Thoracic aorta (tissue), 2 donors: Measurements from ENCODE around the gene ACSL6. TPM values are rescaled to one million over a fixed set of nuclear protein-coding genes. Genes with fewer than 3 reads are reported as not detected.

Experiments
- ATAC-seq: fragments of 150-250 bp; one replicate; pipeline ENCODE4 v1.8.0; 2017; ENCODE audit warnings: low read depth; ENCODE audit not compliant: insufficient number of reproducible peaks, low FRiP score
- DNase-seq: peaks from one replicate; pipeline ENCODE4 v3.0.0-alpha.2; 2020; ENCODE audit warnings: low spot score
- H3K27ac ChIP-seq, 2 donors: fragments of 200-600 bp; sonication (generic); 1 replicate in 1 of 2; 2 replicates in 1 of 2; pipeline ENCODE4 v1.5.1; 2016; ENCODE audit warnings: mild to moderate bottlenecking in 2 of 2, moderate library complexity in 2 of 2
- H3K27me3 ChIP-seq: fragments of 200-600 bp; sonication (generic); replicated peaks from 2 replicates; pipeline ENCODE4 v1.6.0; 2016; ENCODE audit warnings: mild to moderate bottlenecking; ENCODE audit not compliant: insufficient read depth
- H3K36me3 ChIP-seq: fragments of 200-600 bp; sonication (generic); one replicate; pipeline ENCODE4 v1.5.1; 2016
- H3K4me1 ChIP-seq, 2 donors: fragments of 200-600 bp; sonication (generic); 1 replicate in 1 of 2; 2 replicates in 1 of 2; pipeline versions ENCODE4 v1.5.1 to v1.6.0; 2016; ENCODE audit warnings: low read depth in 2 of 2, mild to moderate bottlenecking in 1 of 2; ENCODE audit not compliant: control insufficient read depth in 1 of 2
- H3K4me3 ChIP-seq: fragments of 200-600 bp; sonication (generic); 2 replicates; pipeline ENCODE4 v1.5.1; 2016; ENCODE audit warnings: mild to moderate bottlenecking
- H3K9me3 ChIP-seq: fragments of 200-600 bp; sonication (generic); 2 replicates; pipeline ENCODE4 v1.5.1; 2016
- total RNA-seq, 2 donors: library from RNA; depleted of rRNA; stranded (reverse); fragments of >200 nt; gene quantifications; one replicate each; pipeline versions ENCODE4 v1.1.0 to v1.2.3, GENCODE V29; 2016
- TF ChIP-seq, protein P1 (sequence below): fragments of 200-600 bp; sonication (generic); IDR thresholded peaks from one replicate; pipeline ENCODE4 v1.5.1; 2019; ENCODE audit warnings: antibody characterized with exemption

Gene ACSL6
- total RNA-seq, 2 donors from 2014 or later: 1.6 TPM

- DNase-seq: no peak
- no peak for ATAC-seq
- H3K27me3 ChIP-seq: no peaks in the 10 kb centered on the region
- H3K9me3 ChIP-seq: no peaks in the 10 kb centered on the region
- TF ChIP-seq, protein P1, sequence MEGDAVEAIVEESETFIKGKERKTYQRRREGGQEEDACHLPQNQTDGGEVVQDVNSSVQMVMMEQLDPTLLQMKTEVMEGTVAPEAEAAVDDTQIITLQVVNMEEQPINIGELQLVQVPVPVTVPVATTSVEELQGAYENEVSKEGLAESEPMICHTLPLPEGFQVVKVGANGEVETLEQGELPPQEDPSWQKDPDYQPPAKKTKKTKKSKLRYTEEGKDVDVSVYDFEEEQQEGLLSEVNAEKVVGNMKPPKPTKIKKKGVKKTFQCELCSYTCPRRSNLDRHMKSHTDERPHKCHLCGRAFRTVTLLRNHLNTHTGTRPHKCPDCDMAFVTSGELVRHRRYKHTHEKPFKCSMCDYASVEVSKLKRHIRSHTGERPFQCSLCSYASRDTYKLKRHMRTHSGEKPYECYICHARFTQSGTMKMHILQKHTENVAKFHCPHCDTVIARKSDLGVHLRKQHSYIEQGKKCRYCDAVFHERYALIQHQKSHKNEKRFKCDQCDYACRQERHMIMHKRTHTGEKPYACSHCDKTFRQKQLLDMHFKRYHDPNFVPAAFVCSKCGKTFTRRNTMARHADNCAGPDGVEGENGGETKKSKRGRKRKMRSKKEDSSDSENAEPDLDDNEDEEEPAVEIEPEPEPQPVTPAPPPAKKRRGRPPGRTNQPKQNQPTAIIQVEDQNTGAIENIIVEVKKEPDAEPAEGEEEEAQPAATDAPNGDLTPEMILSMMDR: no peak
- no peak overlapping the region for H3K4me3 ChIP-seq
- H3K36me3 ChIP-seq: no peaks in the 10 kb centered on the region
- H3K27ac ChIP-seq: no peak overlapping the region
- H3K4me1 ChIP-seq: no peaks in the 10 kb centered on the region
Measured at GRCh38 chr5:132050136-132050535, 38.7 kb upstream of the ACSL6 start.

DNA sequence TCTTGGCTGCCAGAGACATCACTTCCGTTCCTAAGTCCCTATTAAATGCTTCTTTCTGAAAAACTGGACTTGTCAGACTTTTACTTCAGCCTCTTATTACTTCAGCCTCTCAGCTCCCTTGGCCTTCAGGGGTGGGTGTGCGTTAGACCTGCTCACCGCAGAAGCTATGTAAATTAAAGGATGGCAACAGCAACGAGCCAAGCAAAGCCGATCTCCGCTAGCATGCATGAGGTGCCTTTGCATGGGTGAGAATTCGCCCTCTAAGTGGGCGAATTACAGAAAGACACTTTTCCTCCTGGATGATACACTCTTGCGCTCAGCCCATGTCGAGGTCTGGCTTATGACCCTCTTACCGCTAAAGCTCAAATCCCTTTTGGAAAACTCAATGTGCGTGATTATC lies 38.1 kb upstream of the ACSL6 start:
- no peaks in the 10 kb centered on the region for H3K36me3 ChIP-seq
- TF ChIP-seq, protein P1: no peak
- no peak overlapping the region for H3K4me3 ChIP-seq
- DNase-seq: no peak
- no peaks in the 10 kb centered on the region for H3K27me3 ChIP-seq
- no peak for ATAC-seq
- H3K4me1 ChIP-seq: no peaks in the 10 kb centered on the region
- no peaks in the 10 kb centered on the region for H3K9me3 ChIP-seq
- no peak overlapping the region for H3K27ac ChIP-seq

- H3K4me3 ChIP-seq: no peak overlapping the region
- DNase-seq: no peak
- H3K4me1 ChIP-seq: no peaks in the 10 kb centered on the region
- no peaks in the 10 kb centered on the region for H3K36me3 ChIP-seq
- H3K27me3 ChIP-seq: no peaks in the 10 kb centered on the region
- H3K27ac ChIP-seq: no peak overlapping the region
- ATAC-seq: no peak
- no peaks in the 10 kb centered on the region for H3K9me3 ChIP-seq
- TF ChIP-seq, protein P1: no peak
Measured at GRCh38 chr5:132049093-132049492, 37.6 kb upstream of the ACSL6 start.

GRCh38 chr5:132046880-132047299 lies 35.4 kb upstream of the ACSL6 start:
- Histone ChIP-seq H3K4me1 (no peaks in the 10 kb centered on the region), H3K36me3 (no peaks in the 10 kb centered on the region), H3K27me3 (no peaks in the 10 kb centered on the region), H3K27ac (no peak overlapping the region), H3K4me3 (no peak overlapping the region), H3K9me3 (no peaks in the 10 kb centered on the region)
- no peak for ATAC-seq
- TF ChIP-seq, protein P1: no peak
- no peak for DNase-seq

DNA sequence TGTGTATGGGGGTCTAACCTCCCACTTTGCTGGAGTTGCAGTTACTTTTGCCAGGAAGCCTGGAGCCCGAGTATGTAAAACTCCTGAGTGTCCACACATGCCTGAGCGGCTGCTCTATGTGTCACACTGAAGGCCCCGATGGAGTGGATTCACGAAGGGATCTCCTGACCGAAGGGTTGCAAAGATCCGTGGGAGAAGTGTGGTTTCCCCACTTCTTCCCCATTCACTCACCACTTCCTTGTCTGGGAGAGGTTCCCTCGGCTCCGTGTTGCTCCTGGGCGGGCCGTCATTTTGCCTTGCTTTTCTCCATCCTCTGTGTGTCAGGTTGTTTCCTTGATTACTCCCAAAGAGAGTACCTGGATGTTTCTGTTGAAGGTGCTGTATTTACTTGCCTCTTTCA lies 32.7 kb upstream of the ACSL6 start:
- no peak for ATAC-seq
- H3K36me3 ChIP-seq: no peaks in the 10 kb centered on the region
- H3K9me3 ChIP-seq: no peaks in the 10 kb centered on the region
- H3K27me3 ChIP-seq: no peaks in the 10 kb centered on the region
- H3K27ac ChIP-seq: no peak overlapping the region
- TF ChIP-seq, protein P1: no peak
- H3K4me3 ChIP-seq: no peak overlapping the region
- no peak for DNase-seq
- no peaks in the 10 kb centered on the region for H3K4me1 ChIP-seq
